ENCODE measurements around the gene PER1.

The PER1 gene

GRCh38 chr17:8152112-8152775 is at the start of gene PER1:
Gene PER1 (minus strand): TSS chr17:8152404. CDS start chr17:8150706, 1,698 bp downstream.
- H3K27ac Mint-ChIP-seq, result peak within 1 kb of the TSS; percentile 91
- peak; percentile 62 for DNase-seq (ENCODE audit: low spot score in 2 of 2)
- peak within 1 kb of the TSS; percentile 84 for H3K4me3 Mint-ChIP-seq
- H3K4me1 Mint-ChIP-seq, result peaks cover 38% of the 10 kb centered on the region
- ATAC-seq (ENCODE audit: low read depth), result peak; percentile 1
- no peaks in the 10 kb centered on the region for H3K27me3 Mint-ChIP-seq
- no peaks in the 10 kb centered on the region for H3K9me3 Mint-ChIP-seq
- peaks cover 17% of the 10 kb centered on the region for H3K36me3 Mint-ChIP-seq

DNA sequence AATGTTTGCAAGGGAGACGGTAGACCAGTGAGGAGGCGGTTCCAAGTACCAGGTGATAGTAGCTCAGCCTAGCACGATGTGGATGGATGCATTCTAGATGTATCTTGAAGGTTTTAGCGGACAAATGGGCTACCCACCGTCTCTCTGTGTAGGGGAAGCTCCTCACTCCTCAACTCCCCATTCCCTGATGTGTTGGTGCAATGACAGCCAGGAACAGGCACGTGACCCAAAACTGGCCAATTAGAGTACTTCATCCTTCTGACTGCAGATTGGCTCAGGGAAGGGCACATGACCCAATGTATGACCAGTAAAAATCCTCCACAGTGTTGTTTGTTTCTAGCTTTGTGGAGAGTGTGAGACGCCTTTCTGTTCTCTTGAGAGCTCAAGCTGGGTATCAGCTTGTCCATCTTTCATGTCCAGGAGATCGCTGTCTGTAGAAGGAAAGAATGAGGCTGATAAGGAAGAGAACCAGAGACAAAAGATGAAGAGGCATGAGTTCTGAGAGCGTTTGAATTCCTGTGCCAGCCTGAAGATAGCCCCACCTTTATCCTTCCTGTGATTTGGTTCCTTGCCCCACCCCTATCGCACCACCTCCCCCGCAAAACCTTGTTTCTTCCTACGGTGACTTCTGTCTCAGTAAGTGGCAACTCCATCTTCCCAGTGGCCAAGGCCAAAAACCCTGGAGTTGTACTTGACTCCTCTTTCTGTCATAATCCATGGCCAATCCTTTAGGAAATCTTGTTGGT is 40.0 kb upstream of the PER1 start:
- Mint-ChIP-seq H3K27me3 (no peaks in the 10 kb centered on the region), H3K4me1 (peaks cover 5% of the 10 kb centered on the region), H3K9me3 (no peaks in the 10 kb centered on the region), H3K27ac (no peak overlapping the region), H3K4me3 (no peak overlapping the region), H3K36me3 (no peaks in the 10 kb centered on the region)
- ATAC-seq (ENCODE audit: low read depth), result peak; percentile 9
- peak in 1 of 2 donors; percentile 25 for DNase-seq (ENCODE audit: low spot score in 2 of 2)

GRCh38 chr17:8190506-8190905 is 38.3 kb upstream of the PER1 start:
- Mint-ChIP-seq H3K4me3 (peak overlapping the region; percentile 27), H3K36me3 (no peaks in the 10 kb centered on the region), H3K9me3 (no peaks in the 10 kb centered on the region), H3K27ac (no peak overlapping the region), H3K4me1 (peaks cover under 1% of the 10 kb centered on the region), H3K27me3 (no peaks in the 10 kb centered on the region)
- DNase-seq (ENCODE audit: low spot score in 2 of 2), result no peak
- no peak for ATAC-seq (ENCODE audit: low read depth)

DNA sequence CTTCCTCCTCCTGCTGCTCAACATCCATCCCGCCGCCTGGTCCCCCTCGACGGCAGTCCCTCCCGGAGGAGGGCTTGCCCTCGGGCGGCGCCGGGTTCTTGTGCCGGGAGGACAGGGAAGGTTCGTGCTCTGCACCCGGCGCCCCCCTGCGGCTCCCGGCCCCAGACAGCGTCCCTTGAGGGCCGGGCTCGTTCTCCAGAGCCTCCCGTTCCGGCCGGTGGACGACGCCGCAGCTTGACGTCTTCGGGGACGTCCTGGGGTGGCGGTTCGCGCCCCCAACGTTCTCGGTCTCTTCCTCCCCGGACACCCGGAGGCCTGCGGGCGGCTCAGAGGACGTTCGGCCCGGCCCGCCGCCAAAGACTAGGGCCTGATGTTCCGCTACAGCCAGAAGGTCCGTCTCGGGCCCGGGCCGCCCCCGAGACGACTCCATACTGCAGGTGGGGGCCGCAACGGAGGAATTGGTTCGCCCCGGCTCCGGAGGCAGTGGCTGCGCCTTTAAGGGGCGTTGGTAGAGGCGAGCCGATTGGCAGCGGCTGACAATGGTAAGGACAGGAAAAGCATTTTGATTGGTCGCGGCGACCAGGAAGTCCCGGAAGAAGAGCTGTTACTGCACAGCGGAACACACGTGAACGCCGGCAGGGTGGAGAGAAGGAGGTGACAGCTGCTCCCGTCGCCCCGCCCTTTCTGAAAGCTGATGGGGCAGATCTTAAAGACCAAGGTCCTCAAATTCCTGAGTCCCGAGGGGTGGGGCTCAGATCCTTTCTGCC is 37.7 kb upstream of the PER1 start, which contains the start of gene BORCS6:
TSS of gene BORCS6 (minus strand) at position 470 of the 767 bp plus-strand sequence. CDS start at position 430, 40 bp downstream.
- peaks cover 2% of the 10 kb centered on the region for H3K4me1 Mint-ChIP-seq
- H3K36me3 Mint-ChIP-seq, result no peaks in the 10 kb centered on the region
- ATAC-seq (ENCODE audit: low read depth), result peak; percentile 70
- H3K27me3 Mint-ChIP-seq, result no peaks in the 10 kb centered on the region
- no peaks in the 10 kb centered on the region for H3K9me3 Mint-ChIP-seq
- DNase-seq (ENCODE audit: low spot score in 2 of 2), result peak; percentile 85 to 90
- H3K27ac Mint-ChIP-seq, result no peak within 1 kb of the TSS
- peak within 1 kb of the TSS; percentile 27 for H3K4me3 Mint-ChIP-seq

- DNase-seq (ENCODE audit: low spot score in 2 of 2), result peak in 1 of 2 donors; percentile 43
- H3K4me3 Mint-ChIP-seq, result no peak overlapping the region
- H3K4me1 Mint-ChIP-seq, result peaks cover 2% of the 10 kb centered on the region
- no peak for ATAC-seq (ENCODE audit: low read depth)
- no peak overlapping the region for H3K27ac Mint-ChIP-seq
- no peaks in the 10 kb centered on the region for H3K9me3 Mint-ChIP-seq
- H3K27me3 Mint-ChIP-seq, result no peaks in the 10 kb centered on the region
- no peaks in the 10 kb centered on the region for H3K36me3 Mint-ChIP-seq
Observed at GRCh38 chr17:8189041-8189710, 37.0 kb upstream of the PER1 start.

DNA sequence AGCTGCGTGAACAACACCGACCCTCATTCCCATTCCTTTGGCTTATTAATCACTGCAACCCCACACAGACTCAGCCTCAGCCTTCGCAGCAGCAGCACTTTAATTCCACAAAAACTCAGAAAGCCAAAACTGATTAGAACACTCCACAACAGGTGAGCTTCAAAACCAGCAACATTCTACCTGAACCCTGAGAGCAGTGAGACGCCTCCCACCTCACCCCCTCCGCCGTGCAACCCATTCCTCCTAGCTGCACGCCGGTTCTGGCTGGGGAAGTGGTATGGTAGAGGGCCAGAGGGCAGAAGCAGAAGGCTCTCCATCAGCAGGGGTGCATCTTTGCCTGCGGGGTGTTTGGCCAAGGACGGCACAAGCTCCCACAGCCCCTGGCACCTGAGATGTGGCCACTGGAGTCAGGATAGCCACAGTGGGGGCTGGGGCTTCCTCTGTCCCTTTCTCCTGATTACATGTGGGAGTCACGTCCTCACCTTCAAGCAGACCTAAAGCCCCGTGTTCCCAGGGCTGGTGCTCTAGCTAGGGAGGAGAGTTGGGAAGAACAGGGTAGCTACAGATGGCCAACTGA is 36.1 kb upstream of the PER1 start:
- no peak overlapping the region for H3K4me3 Mint-ChIP-seq
- H3K4me1 Mint-ChIP-seq, result peaks cover 4% of the 10 kb centered on the region
- DNase-seq (ENCODE audit: low spot score in 2 of 2), result no peak
- H3K9me3 Mint-ChIP-seq, result no peaks in the 10 kb centered on the region
- ATAC-seq (ENCODE audit: low read depth), result no peak
- H3K27me3 Mint-ChIP-seq, result no peaks in the 10 kb centered on the region
- H3K36me3 Mint-ChIP-seq, result no peaks in the 10 kb centered on the region
- no peak overlapping the region for H3K27ac Mint-ChIP-seq

- H3K27me3 Mint-ChIP-seq, result no peaks in the 10 kb centered on the region
- no peak overlapping the region for H3K27ac Mint-ChIP-seq
- DNase-seq (ENCODE audit: low spot score in 2 of 2) (peak; percentile 90 to 94), ATAC-seq (ENCODE audit: low read depth) (peak; percentile 32)
- no peak overlapping the region for H3K4me3 Mint-ChIP-seq
- H3K9me3 Mint-ChIP-seq, result no peaks in the 10 kb centered on the region
- no peaks in the 10 kb centered on the region for H3K36me3 Mint-ChIP-seq
- peaks cover 4% of the 10 kb centered on the region for H3K4me1 Mint-ChIP-seq
Observed at GRCh38 chr17:8187517-8188262, 35.5 kb upstream of the PER1 start.

DNA sequence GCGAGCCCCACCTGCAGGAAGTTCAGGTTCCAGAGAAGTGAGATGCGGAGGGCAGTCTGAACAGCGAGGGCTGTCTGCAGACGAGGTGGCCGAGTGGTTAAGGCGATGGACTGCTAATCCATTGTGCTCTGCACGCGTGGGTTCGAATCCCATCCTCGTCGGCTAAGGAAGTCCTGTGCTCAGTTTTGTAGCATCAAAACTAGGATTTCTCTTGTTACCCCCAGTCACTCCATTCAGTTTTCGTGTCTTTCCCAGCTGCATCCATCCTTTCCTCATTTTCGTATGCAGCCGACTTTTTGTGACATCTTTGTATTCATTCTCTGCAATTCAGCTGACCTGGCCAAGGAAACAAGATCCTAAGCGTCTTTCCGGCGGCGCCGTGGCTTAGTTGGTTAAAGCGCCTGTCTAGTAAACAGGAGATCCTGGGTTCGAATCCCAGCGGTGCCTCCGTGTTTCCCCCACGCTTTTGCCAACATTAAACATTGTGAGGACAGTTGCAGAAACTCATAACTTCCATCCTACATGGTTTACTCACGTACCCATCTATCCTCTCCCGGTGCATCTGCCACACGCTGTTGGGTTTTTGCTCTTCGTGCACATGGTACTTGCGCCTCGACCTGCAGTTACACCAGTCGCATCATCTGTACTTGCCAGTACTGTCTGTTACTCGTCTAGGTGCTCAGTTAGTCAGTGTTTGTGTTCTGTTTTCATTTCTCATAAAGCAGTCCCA is 34.7 kb upstream of the PER1 start:
- Mint-ChIP-seq H3K27me3 (no peaks in the 10 kb centered on the region), H3K27ac (no peak overlapping the region), H3K9me3 (no peaks in the 10 kb centered on the region), H3K4me3 (no peak overlapping the region), H3K36me3 (no peaks in the 10 kb centered on the region), H3K4me1 (peaks cover 4% of the 10 kb centered on the region)
- ATAC-seq (ENCODE audit: low read depth), result peak; percentile 38
- peak; percentile 80 to 82 for DNase-seq (ENCODE audit: low spot score in 2 of 2)

GRCh38 chr17:8186446-8186786 is 34.2 kb upstream of the PER1 start:
- Mint-ChIP-seq H3K27me3 (no peaks in the 10 kb centered on the region), H3K27ac (no peak overlapping the region), H3K36me3 (no peaks in the 10 kb centered on the region), H3K4me1 (peaks cover 4% of the 10 kb centered on the region), H3K9me3 (no peaks in the 10 kb centered on the region), H3K4me3 (no peak overlapping the region)
- DNase-seq (ENCODE audit: low spot score in 2 of 2) (peak in 1 of 2 donors; percentile 88), ATAC-seq (ENCODE audit: low read depth) (no peak)

GRCh38 chr17:8185582-8186445 is 33.6 kb upstream of the PER1 start:
- ATAC-seq (ENCODE audit: low read depth) (peak; percentile 13), DNase-seq (ENCODE audit: low spot score in 2 of 2) (peak; percentile 94 to 99)
- H3K9me3 Mint-ChIP-seq, result no peaks in the 10 kb centered on the region
- no peak overlapping the region for H3K4me3 Mint-ChIP-seq
- peaks cover 7% of the 10 kb centered on the region for H3K4me1 Mint-ChIP-seq
- H3K27me3 Mint-ChIP-seq, result no peaks in the 10 kb centered on the region
- no peak overlapping the region for H3K27ac Mint-ChIP-seq
- H3K36me3 Mint-ChIP-seq, result no peaks in the 10 kb centered on the region

- Mint-ChIP-seq H3K4me1 (peaks cover 37% of the 10 kb centered on the region), H3K27ac (peak overlapping the region; percentile 80), H3K4me3 (peak overlapping the region; percentile 92), H3K36me3 (no peaks in the 10 kb centered on the region), H3K27me3 (no peaks in the 10 kb centered on the region), H3K9me3 (no peaks in the 10 kb centered on the region)
- DNase-seq (ENCODE audit: low spot score in 2 of 2) (no peak), ATAC-seq (ENCODE audit: low read depth) (no peak)
Observed at GRCh38 chr17:8176998-8177731, 25.0 kb upstream of the PER1 start.
